Astrocyte of the cerebellum (primary cell): Measurements from ENCODE around the gene RFX3.

ENCODE experiments used
- DNase-seq: peaks from one replicate; pipeline ENCODE4 v3.0.0-alpha.2; 2011; ENCODE audit warnings: low read depth
- H3K4me3 ChIP-seq: 2 replicates; pipeline ENCODE4 v1.5.1; 2011; ENCODE audit warnings: mild to moderate bottlenecking, low read depth, low read length, moderate library complexity
- in situ Hi-C: cut with HindIII; loops from 2 replicates; pipeline ENCODE4 v1.10.0; 2017; ENCODE audit warnings: low sequenced_read_pairs
- TF ChIP-seq, protein P1 (sequence below): IDR thresholded peaks from 2 replicates; pipeline ENCODE4 v1.5.1; 2012; ENCODE audit warnings: low read length, low read depth, moderate library complexity, mild to moderate bottlenecking; ENCODE audit errors: missing control alignments

The RFX3 gene

DNA sequence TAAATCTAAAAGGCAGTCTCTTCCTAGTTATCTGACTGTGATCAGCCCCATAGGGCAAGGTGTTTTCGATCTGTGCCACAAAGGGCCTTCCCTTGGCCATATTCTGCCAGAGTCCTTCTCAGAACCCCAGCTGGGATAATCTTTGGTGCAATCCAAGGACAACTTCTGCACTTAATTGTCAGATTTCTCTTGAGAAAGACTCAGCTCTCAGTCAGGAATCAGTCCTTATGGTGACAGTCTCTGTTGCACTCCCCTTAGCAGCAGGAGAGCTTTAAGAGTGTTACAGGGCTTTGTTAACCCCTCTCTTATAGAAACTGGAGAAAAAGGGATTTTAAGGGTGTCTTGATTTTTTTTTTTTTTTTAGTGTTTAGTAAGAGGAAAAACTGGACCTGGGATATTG lies 15.4 kb upstream of the RFX3 start:
- in situ Hi-C loops: no loop called here
- no peak overlapping the region for H3K4me3 ChIP-seq
- TF ChIP-seq, protein P1, sequence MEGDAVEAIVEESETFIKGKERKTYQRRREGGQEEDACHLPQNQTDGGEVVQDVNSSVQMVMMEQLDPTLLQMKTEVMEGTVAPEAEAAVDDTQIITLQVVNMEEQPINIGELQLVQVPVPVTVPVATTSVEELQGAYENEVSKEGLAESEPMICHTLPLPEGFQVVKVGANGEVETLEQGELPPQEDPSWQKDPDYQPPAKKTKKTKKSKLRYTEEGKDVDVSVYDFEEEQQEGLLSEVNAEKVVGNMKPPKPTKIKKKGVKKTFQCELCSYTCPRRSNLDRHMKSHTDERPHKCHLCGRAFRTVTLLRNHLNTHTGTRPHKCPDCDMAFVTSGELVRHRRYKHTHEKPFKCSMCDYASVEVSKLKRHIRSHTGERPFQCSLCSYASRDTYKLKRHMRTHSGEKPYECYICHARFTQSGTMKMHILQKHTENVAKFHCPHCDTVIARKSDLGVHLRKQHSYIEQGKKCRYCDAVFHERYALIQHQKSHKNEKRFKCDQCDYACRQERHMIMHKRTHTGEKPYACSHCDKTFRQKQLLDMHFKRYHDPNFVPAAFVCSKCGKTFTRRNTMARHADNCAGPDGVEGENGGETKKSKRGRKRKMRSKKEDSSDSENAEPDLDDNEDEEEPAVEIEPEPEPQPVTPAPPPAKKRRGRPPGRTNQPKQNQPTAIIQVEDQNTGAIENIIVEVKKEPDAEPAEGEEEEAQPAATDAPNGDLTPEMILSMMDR: no peak
- DNase-seq: no peak

DNA sequence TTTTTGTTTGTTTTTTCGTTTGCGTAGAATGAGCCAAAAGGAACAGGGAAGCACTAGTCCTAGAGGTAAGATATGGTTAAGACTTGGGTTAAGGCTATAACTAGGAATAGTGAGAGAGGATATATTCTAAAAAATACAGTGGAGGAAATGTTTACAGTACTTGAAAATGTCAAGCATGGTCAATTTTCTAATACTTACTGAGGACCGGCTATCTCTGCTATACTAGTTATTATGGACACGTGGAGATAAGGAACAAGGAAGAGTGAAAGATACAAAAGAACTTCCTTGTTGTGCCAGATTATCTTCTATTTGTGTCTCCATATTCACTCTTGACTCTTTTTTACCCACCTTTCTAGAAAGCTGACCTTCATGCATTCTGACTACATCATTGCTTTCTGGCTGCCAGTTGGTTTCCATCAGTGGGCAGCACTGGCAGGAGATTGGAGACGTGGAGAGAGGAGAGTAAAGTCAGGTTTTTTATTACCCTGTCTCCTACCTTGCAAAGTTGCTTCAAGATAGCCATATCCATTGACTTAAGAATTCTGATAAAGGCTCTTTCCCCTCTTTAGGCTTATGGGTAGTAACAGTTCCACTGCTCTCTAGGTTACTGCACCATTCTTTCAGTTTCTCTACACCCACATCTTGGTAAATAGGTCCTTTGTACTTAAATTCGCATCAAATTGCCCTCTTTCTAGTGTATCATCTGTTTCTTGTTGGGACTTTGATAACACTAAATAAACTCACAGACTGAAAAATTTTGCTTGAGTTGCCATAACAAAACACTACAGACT lies 9.0 kb upstream of the RFX3 start:
- no peak overlapping the region for H3K4me3 ChIP-seq
- TF ChIP-seq, protein P1: no peak
- DNase-seq: no peak
- in situ Hi-C loops: no loop called here

DNA sequence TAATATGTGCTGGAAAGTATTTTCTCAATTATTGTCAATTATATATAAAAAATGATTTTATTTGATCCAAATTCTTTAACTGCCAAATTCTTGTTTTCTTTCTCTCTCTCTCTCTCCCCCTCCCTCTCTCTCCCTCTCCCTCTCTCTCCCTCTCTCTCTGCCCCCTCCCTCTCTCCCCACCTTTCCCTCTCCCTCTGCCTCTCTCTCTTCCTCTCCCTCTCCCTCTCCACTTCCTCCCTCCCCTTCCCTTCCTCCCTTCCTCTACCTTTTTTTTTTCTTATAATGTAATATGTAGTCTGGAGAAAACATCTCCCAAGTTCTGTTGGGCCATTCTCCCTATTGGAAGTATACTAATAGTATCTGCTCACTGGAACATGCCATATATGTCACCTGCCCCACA lies 6.4 kb upstream of the RFX3 start:
- in situ Hi-C loops: no loop called here

DNA sequence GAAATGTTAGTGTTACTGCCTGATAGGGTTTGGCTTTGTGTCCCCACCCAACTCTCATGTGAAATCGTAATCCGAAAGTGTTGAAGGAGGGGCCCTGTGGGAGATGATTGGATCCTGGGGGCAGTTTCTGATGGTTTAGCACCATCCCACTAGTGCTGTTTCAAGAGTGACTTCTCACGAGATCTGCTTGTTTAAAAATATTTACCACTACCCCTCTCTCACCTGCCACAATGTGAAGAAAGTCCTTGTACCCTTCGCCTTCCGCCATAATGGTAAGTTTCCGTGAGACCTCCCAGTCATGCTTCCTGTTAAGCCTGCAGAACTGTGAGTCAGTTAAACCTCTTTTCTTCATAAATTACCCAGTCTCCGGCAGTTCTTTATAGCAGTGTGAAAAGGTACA lies 2.6 kb upstream of the RFX3 start:
- no peak for DNase-seq
- TF ChIP-seq, protein P1: no peak
- H3K4me3 ChIP-seq: no peak overlapping the region
- in situ Hi-C loops: no loop called here

More for the DNA sequence above, 6.4 kb upstream of the RFX3 start:
- TF ChIP-seq, protein P1: no peak
- DNase-seq: no peak
- H3K4me3 ChIP-seq: no peak overlapping the region

DNA sequence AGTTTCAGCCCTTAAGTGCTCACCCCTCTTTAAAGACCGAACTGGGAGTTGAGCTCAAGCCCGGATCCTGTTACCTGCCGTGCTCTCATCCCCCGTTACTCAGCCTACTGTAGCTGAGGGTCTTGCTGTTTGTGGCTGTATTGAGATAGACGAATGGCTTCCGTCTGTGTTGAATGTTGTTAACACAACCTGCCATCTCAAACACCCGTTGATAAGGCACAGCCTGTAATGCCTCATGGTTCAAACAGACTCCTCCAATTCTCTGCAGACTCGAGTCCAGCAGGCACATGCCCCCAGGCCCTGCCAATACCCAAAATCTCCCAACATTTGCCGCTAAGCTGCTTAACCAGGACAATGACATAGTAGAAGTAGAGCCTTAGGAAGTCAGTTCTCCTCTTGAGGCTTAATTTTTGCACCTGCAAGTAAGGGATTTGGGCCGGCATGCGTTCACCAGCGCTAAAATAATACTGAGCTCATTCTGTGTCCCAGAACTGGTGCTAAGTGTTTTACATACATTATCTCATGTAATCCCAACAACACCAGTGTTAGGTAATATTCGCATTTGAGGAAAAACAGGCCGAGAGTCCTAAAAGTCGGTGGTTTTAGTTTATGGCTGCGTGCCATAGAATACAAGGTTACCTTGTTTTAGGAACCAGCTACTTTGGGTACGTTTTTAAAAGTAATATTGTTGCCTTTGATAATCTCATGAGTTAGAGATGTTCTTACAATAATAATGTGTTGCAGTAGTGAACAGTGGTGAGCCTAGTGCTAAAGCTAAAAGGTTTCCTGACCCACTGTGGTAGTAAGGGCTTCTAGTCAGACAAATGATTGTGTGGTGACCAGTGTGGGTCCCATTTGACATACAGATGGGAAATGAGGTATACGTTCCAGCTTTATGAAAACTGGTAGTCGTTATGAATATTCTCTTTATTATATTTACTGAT lies 1.5 kb upstream of the RFX3 start:
- TF ChIP-seq, protein P1: no peak
- in situ Hi-C loops: no loop called here
- no peak for DNase-seq
- peak overlapping the region; percentile 91 for H3K4me3 ChIP-seq

DNA sequence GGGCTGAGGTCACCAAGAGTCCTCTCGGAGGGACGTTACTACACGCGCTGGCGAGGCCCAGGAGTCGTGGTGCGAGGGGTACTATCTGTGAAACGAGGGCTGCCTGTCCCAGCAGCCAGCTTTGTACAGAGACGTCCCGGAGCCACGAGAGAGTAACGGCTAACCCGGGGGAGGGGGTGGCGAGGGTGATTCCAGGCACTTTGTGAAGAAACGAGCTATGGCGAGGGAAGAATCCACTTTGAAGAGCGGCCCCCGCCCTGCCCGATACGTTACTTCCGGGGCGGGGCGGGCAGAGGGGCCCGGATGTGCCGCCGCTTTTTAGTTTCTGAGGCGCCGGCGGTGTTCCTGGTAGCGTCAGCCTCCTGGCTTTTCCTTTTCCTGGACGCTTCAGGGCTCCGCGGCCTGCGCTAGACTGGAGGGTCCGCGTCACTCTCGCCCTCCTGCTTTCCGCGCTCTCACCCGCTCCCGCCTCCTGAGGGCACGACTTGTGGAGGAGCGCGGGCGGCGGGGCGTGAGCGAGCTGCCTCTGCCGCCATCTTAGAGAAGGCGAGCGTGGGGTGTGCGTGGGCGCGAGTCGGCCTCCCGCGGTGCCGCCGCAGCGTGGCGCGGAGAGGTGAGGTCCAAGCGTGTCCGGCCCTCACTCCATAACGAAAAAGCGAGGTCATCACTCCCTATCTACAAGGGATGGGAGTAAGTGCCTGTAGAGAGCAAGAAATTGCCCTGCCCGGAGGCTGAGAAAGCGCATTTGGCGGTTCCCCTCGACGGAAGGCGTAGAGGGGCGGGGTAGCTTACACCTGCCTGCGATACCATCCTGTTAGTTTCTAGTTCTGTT lies 580 bp upstream of the RFX3 start:
- TF ChIP-seq, protein P1: no peak

More for the DNA sequence above, 580 bp upstream of the RFX3 start:
- DNase-seq: peak; percentile 57
- peak overlapping the region; percentile 91 for H3K4me3 ChIP-seq
- in situ Hi-C loops: no loop called here
